K562 (cell line): ENCODE data around the gene CPSF6. TPM values are rescaled to one million over a fixed set of nuclear protein-coding genes. Genes with fewer than 3 reads are reported as not detected.
A peak's percentile ranks its signal among the peaks of the same experiment; 100 is the strongest.

Experiments
- microRNA counts: library from miRNA; unstranded; fragments of <30 nt; microRNA quantifications from one replicate; lab custom pipeline; 2016
- microRNA-seq: library from miRNA; unstranded; fragments of <30 nt; microRNA quantifications from one replicate; pipeline ENCODE4, GENCODE V29; 2018; ENCODE audit warnings: borderline microRNAs expressed
- polyA plus RNA-seq, 8 experiments: library from polyadenylated mRNA; depleted of rRNA in 4 of 8; stranded (reverse) in 5 of 8; unstranded in 3 of 8; fragments of >200 nt; fragmentation: Nextera tagmentation in 2 of 8; fragmentation: Illumina TruSeq in 1 of 8; extraction: Ambion mirVana in 2 of 8; extraction: Trizol in 1 of 8; gene quantifications; 2 replicates each; pipeline versions ENCODE4 v1.2.1 to v1.2.3, GENCODE V29; 2011 to 2014; ENCODE audit warnings: inconsistent platforms in 1 of 8, missing spikeins in 1 of 8
- total RNA-seq, 7 experiments: library from RNA; depleted of rRNA in 6 of 7; stranded (reverse); fragments of >200 nt in 6 of 7; fragmentation: Illumina TruSeq in 2 of 7; extraction: Trizol in 2 of 7; gene quantifications; 2 replicates each; pipeline versions ENCODE4 v1.2.1 to v1.2.3, GENCODE V29; 2011 to 2021; ENCODE audit warnings: low replicate concordance in 1 of 7

CPSF6 gene
- total and polyA plus RNA-seq, 9 of the 15 experiments (the other 6 are each of a cell fraction or from before 2014, with no cell fraction given) = 34.3 to 129 (median 77.8) TPM

MicroRNA genes within 50 kb of the gene (microRNA counts, 767-probe panel; counts per million panel counts)
- microRNA hsa-miR-1279 (lab: Ali Mortazavi, UCI) = 1,651 counts per million, percentile 41 among the panel's probes with 10 or more counts

Small RNA genes within 50 kb of the gene (microRNA-seq; reads per million reads assigned to microRNA genes)
- not detected for gene MIR1279

Other genes starting within 250 kb of the CPSF6 start
- 30.1 and 38.1 TPM in 2 replicates for gene LYZ, start 108.8 kb downstream of the CPSF6 start, total RNA-seq (2014; rRNA removed)
- 64.1 and 64.8 TPM in 2 replicates for gene LYZ, start 108.8 kb downstream of the CPSF6 start, total RNA-seq (2014; rRNA removed; fragmentation: Illumina TruSeq; extraction: Trizol)
- 96.3 and 99.0 TPM in 2 replicates for gene LYZ, start 108.8 kb downstream of the CPSF6 start, total RNA-seq (2015; rRNA removed; fragmentation: Illumina TruSeq; extraction: Trizol)
- gene LYZ, start 108.8 kb downstream of the CPSF6 start, total RNA-seq (2021) = 31.9 and 32.0 TPM in 2 replicates
- gene LYZ, start 108.8 kb downstream of the CPSF6 start, polyA plus RNA-seq (2011; rRNA removed) = 35.6 and 41.2 TPM in 2 replicates
- 42.1 and 46.5 TPM in 2 replicates for gene LYZ, start 108.8 kb downstream of the CPSF6 start, polyA plus RNA-seq (2014; fragmentation: Illumina TruSeq; extraction: Trizol)
- 10 to 100 TPM; 44.0 to 47.0 TPM for gene LYZ, start 108.8 kb downstream of the CPSF6 start, polyA plus RNA-seq (2014; fragmentation: Nextera tagmentation; extraction: Ambion mirVana)
- 27.2 and 37.0 TPM in 2 replicates for gene LYZ, start 108.8 kb downstream of the CPSF6 start, polyA plus RNA-seq (2014; rRNA removed)
- 39.3 and 82.5 TPM in 2 replicates for gene YEATS4, start 120.2 kb downstream of the CPSF6 start, total RNA-seq (2014; rRNA removed)
- gene YEATS4, start 120.2 kb downstream of the CPSF6 start, total RNA-seq (2014; rRNA removed; fragmentation: Illumina TruSeq; extraction: Trizol) = 52.9 and 62.2 TPM in 2 replicates
- gene YEATS4, start 120.2 kb downstream of the CPSF6 start, total RNA-seq (2015; rRNA removed; fragmentation: Illumina TruSeq; extraction: Trizol) = 41.2 and 41.3 TPM in 2 replicates
- 33.0 and 39.2 TPM in 2 replicates for gene YEATS4, start 120.2 kb downstream of the CPSF6 start, total RNA-seq (2021)
- 37.8 and 50.2 TPM in 2 replicates for gene YEATS4, start 120.2 kb downstream of the CPSF6 start, polyA plus RNA-seq (2011; rRNA removed)
- 45.2 and 49.2 TPM in 2 replicates for gene YEATS4, start 120.2 kb downstream of the CPSF6 start, polyA plus RNA-seq (2014; fragmentation: Illumina TruSeq; extraction: Trizol)
- gene YEATS4, start 120.2 kb downstream of the CPSF6 start, polyA plus RNA-seq (2014; fragmentation: Nextera tagmentation; extraction: Ambion mirVana) = 10 to 100 TPM; 25.9 to 26.3 TPM
- gene YEATS4, start 120.2 kb downstream of the CPSF6 start, polyA plus RNA-seq (2014; rRNA removed) = 61.0 and 92.2 TPM in 2 replicates
- 3.9 and 5.8 TPM in 2 replicates for gene FRS2, start 230.8 kb downstream of the CPSF6 start, total RNA-seq (2014; rRNA removed)
- gene FRS2, start 230.8 kb downstream of the CPSF6 start, total RNA-seq (2014; rRNA removed; fragmentation: Illumina TruSeq; extraction: Trizol) = 6.4 and 8.1 TPM in 2 replicates
- 9.1 and 9.4 TPM in 2 replicates for gene FRS2, start 230.8 kb downstream of the CPSF6 start, total RNA-seq (2015; rRNA removed; fragmentation: Illumina TruSeq; extraction: Trizol)
- gene FRS2, start 230.8 kb downstream of the CPSF6 start, total RNA-seq (2021) = 8.3 and 8.5 TPM in 2 replicates
- gene FRS2, start 230.8 kb downstream of the CPSF6 start, polyA plus RNA-seq (2011; rRNA removed) = 8.2 and 8.8 TPM in 2 replicates
- 5.3 and 6.0 TPM in 2 replicates for gene FRS2, start 230.8 kb downstream of the CPSF6 start, polyA plus RNA-seq (2014; fragmentation: Illumina TruSeq; extraction: Trizol)
- 1 to 10 TPM; 1.0 to 1.5 TPM for gene FRS2, start 230.8 kb downstream of the CPSF6 start, polyA plus RNA-seq (2014; fragmentation: Nextera tagmentation; extraction: Ambion mirVana)
- 3.4 and 3.7 TPM in 2 replicates for gene FRS2, start 230.8 kb downstream of the CPSF6 start, polyA plus RNA-seq (2014; rRNA removed)